Naive thymus-derived CD4-positive, alpha-beta T cell (primary cell): ENCODE results near the gene LRIG2. TPM values are rescaled to one million over a fixed set of nuclear protein-coding genes. Genes with fewer than 3 reads are reported as not detected.
A peak's percentile ranks its signal among the peaks of the same experiment; 100 is the strongest.

Experiments used
- ATAC-seq: fragments of 150-1000 bp; cut with Tn5 transposase; 2 replicates; pipeline ENCODE4 v1.10.0; 2021; ENCODE audit warnings: mild to moderate bottlenecking, moderate library complexity
- CTCF ChIA-PET: fragments of 350-600 bp; sonication (Branson Sonifier 250); formaldehyde crosslinking; loops from one replicate; lab custom pipeline; 2021; ENCODE audit warnings: antibody characterized with exemption; lab: Charles Lee
- POLR2A ChIA-PET: fragments of 350-600 bp; sonication (Branson Sonifier 250); formaldehyde crosslinking; loops from one replicate; lab custom pipeline; 2021; ENCODE audit warnings: antibody characterized with exemption, inconsistent platforms; lab: Charles Lee
- DNase-seq, 9 donors: peaks; one replicate each; pipeline versions ENCODE4 v3.0.0 to v3.0.0-alpha.2; 2020 to 2022; ENCODE audit warnings: mixed read lengths in 1 of 9
- H3K27ac ChIP-seq: one replicate; pipeline ENCODE4 v1.7.0; 2013; ENCODE audit warnings: mild to moderate bottlenecking, low read depth, low read length, moderate library complexity
- H3K27me3 ChIP-seq, 2 donors: one replicate each; pipeline ENCODE4 v1.7.0; 2013; ENCODE audit warnings: low read length in 2 of 2, mild to moderate bottlenecking in 2 of 2, moderate library complexity in 2 of 2; ENCODE audit not compliant: control insufficient read depth in 2 of 2, insufficient read depth in 2 of 2
- H3K36me3 ChIP-seq, 3 experiments: 1 replicate in 2 of 3; 2 replicates in 1 of 3; pipeline ENCODE4 v1.7.0; 2013; ENCODE audit warnings: low read length in 3 of 3, mild to moderate bottlenecking in 3 of 3, moderate library complexity in 1 of 3; ENCODE audit not compliant: insufficient read depth in 3 of 3, control insufficient read depth in 2 of 3
- H3K4me1 ChIP-seq, 2 donors: one replicate each; pipeline ENCODE4 v1.7.0; 2013; ENCODE audit warnings: low read length in 2 of 2, mild to moderate bottlenecking in 2 of 2, moderate library complexity in 1 of 2; ENCODE audit not compliant: control insufficient read depth in 2 of 2, insufficient read depth in 2 of 2
- H3K4me3 ChIP-seq: 2 replicates; pipeline ENCODE4 v1.7.0; 2013; ENCODE audit warnings: mild to moderate bottlenecking, low read length
- H3K9me3 ChIP-seq, 3 experiments: 1 replicate in 2 of 3; 2 replicates in 1 of 3; pipeline ENCODE4 v1.7.0; 2013; ENCODE audit warnings: low read length in 3 of 3; ENCODE audit not compliant: control insufficient read depth in 2 of 3
- H3K27ac Mint-ChIP-seq, 9 donors: one replicate each; pipeline ENCODE4 v1.8.0; 2020 to 2022; ENCODE audit warnings: mixed read lengths in 9 of 9, mild to moderate bottlenecking in 8 of 9, moderate library complexity in 5 of 9, inconsistent platforms in 2 of 9
- H3K27me3 Mint-ChIP-seq, 5 donors: one replicate each; pipeline ENCODE4 v1.8.0; 2021 to 2022; ENCODE audit warnings: mixed read lengths in 5 of 5, mild to moderate bottlenecking in 1 of 5
- H3K36me3 Mint-ChIP-seq, 5 donors: one replicate each; pipeline ENCODE4 v1.8.0; 2020 to 2022; ENCODE audit warnings: mixed read lengths in 5 of 5, mild to moderate bottlenecking in 3 of 5, inconsistent platforms in 1 of 5
- H3K4me1 Mint-ChIP-seq, 7 donors: one replicate each; pipeline ENCODE4 v1.8.0; 2020 to 2022; ENCODE audit warnings: mixed read lengths in 7 of 7, mild to moderate bottlenecking in 3 of 7, inconsistent platforms in 1 of 7
- H3K4me3 Mint-ChIP-seq, 10 donors: one replicate each; pipeline ENCODE4 v1.8.0; 2020 to 2022; ENCODE audit warnings: mild to moderate bottlenecking in 10 of 10, mixed read lengths in 10 of 10, moderate library complexity in 6 of 10, inconsistent platforms in 2 of 10
- H3K9me3 Mint-ChIP-seq, 11 donors: one replicate each; pipeline ENCODE4 v1.8.0; 2020 to 2022; ENCODE audit warnings: mixed read lengths in 11 of 11, mild to moderate bottlenecking in 4 of 11, inconsistent platforms in 1 of 11, moderate library complexity in 1 of 11
- intact Hi-C, 2 donors: fragments of 100-400 bp; cut with micrococcal nuclease; formaldehyde crosslinking; loops; one replicate each; pipeline ENCODE4 v1.15.1; 2023
- polyA plus RNA-seq, 2 donors: library from polyadenylated mRNA; unstranded; fragments of 300-500 nt; fragmentation: Illumina TruSeq; gene quantifications; one replicate each; pipeline ENCODE4 v1.2.3, GENCODE V29; 2021
- total RNA-seq, 6 experiments: library from RNA in 5 of 6; stranded (reverse) in 5 of 6; gene quantifications; 1 replicate in 5 of 6; 2 replicates in 1 of 6; pipeline ENCODE4 v1.2.3 and lab custom pipeline; 2021 to 2026

LRIG2 gene
- total and polyA plus RNA-seq, 7 experiments from 2014 or later = 2.7 to 27.0 (median 19.0) TPM

DNA sequence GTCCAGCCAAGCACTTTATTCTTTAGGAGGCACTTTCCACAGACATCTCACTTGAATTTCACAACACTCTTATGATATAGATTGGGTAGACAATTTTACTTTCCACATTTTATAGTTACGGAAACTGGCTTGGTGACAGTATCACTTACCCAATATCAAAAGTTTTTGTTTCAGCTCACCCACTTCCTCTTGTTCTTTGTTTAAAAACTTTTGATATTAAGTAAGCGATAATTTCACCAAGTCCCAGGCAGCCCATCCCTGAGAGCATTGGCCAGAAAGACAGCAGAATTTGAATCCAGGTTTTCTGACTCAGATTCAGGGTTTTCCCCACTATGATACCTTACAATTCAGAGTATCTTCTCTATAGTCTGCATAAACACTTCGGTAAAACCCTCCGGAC is 60.0 kb downstream of the LRIG2 start:
- no peaks in the 10 kb centered on the region for H3K9me3 ChIP-seq
- H3K4me1 ChIP-seq = no peaks in the 10 kb centered on the region
- Mint-ChIP-seq H3K9me3 (no peaks in the 10 kb centered on the region), H3K36me3 (peaks cover 0 to 19% (median 9%) of the 10 kb centered on the region in 5 donors), H3K4me1 (peaks cover 0 to 15% (median 10%) of the 10 kb centered on the region in 7 donors), H3K27me3 (no peaks in the 10 kb centered on the region), H3K27ac (no peak overlapping the region), H3K4me3 (no peak overlapping the region)
- ATAC-seq (peak; percentile 65), DNase-seq (no peak)
- H3K36me3 ChIP-seq = no peaks in the 10 kb centered on the region
- no peaks in the 10 kb centered on the region for H3K27me3 ChIP-seq
- H3K27ac ChIP-seq = no peak overlapping the region
- intact Hi-C loops = no loop called here
- no peak overlapping the region for H3K4me3 ChIP-seq
- POLR2A ChIA-PET = no interaction called here
- CTCF ChIA-PET = no interaction called here

DNA sequence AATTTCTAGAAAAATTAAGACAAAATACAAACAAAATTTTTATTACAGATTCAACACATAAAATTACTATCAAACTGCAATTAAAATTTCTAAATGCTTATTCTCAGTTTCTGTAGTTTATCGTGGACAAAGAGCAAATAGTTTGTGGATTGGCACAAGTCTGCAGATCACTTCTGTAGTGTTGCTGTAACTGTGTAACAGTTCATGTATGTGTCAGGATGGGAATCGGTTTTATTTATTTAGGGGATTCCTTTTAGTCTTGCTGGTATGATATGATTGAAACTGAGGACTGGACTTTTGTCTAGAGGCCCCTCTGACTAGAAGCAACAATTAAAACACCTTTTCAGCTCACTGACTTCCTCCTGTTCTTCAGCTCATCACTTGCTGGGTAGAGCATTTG is 60.8 kb downstream of the LRIG2 start:
- no peak overlapping the region for H3K4me3 Mint-ChIP-seq
- peaks cover 0 to 15% (median 6%) of the 10 kb centered on the region in 5 donors for H3K36me3 Mint-ChIP-seq
- ChIA-PET CTCF (no interaction called here), POLR2A (no interaction called here)
- DNase-seq (no peak), ATAC-seq (no peak)
- no peaks in the 10 kb centered on the region for H3K27me3 Mint-ChIP-seq
- Histone ChIP-seq H3K36me3 (no peaks in the 10 kb centered on the region), H3K27me3 (no peaks in the 10 kb centered on the region), H3K4me3 (no peak overlapping the region), H3K27ac (no peak overlapping the region), H3K4me1 (no peaks in the 10 kb centered on the region), H3K9me3 (no peaks in the 10 kb centered on the region)
- no peak overlapping the region for H3K27ac Mint-ChIP-seq
- peaks cover 0 to 15% (median 9%) of the 10 kb centered on the region in 7 donors for H3K4me1 Mint-ChIP-seq
- intact Hi-C loops = no loop called here
- no peaks in the 10 kb centered on the region for H3K9me3 Mint-ChIP-seq

DNA sequence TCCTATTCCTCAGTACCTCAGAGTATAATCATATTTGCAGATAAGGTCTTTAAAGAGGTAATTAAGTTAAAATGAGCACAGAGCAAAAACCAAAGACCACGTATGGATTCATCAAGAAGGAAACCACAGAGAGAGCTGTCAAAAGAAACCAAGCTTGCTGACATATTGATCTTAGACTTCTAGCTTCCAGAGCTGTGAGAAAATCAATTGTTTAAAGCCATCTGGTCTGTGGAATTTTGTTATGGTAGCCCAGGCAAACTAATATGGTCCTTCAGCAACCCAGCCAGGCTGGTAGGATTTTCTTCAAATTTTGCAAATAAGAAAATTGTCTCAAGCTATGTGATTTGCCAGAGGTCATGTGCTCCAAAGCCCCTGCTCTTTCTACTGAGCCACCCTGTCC is 62.5 kb downstream of the LRIG2 start:
- Mint-ChIP-seq H3K4me1 (peaks cover 0 to 12% (median 9%) of the 10 kb centered on the region in 7 donors), H3K4me3 (no peak overlapping the region), H3K27ac (no peak overlapping the region), H3K36me3 (peaks cover 0 to 11% (median 4%) of the 10 kb centered on the region in 5 donors), H3K27me3 (no peaks in the 10 kb centered on the region), H3K9me3 (no peaks in the 10 kb centered on the region)
- ATAC-seq (no peak), DNase-seq (no peak)
- H3K36me3 ChIP-seq = no peaks in the 10 kb centered on the region
- no peak overlapping the region for H3K4me3 ChIP-seq
- no peaks in the 10 kb centered on the region for H3K4me1 ChIP-seq
- no peaks in the 10 kb centered on the region for H3K9me3 ChIP-seq
- ChIA-PET CTCF (interaction anchor here (0.7 kb wide), 1 partner anchor 442 kb away, joined by 3 read pairs; no protein-coding TSS in a partner anchor), POLR2A (no interaction called here)
- no peaks in the 10 kb centered on the region for H3K27me3 ChIP-seq
- intact Hi-C loops = no loop called here
- no peak overlapping the region for H3K27ac ChIP-seq

DNA sequence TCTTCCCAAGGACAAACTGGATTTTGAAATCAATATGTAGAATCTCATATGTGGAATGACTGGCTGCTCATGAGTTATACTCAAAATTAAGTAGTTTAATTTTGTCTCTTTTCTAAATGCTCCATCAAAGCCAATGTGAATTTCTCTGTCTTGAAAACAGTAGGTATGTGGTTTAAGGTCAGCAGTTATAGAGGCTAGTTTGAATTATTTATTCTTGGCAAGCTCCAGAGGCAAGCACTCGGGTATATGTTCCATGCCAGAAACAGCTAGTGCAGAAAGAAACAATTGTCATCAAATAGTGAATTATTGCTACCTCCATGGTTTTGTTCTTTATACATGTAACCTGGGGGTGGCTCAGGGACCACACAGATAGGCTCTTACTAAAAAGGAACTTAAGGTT is 63.5 kb downstream of the LRIG2 start:
- H3K4me3 ChIP-seq = no peak overlapping the region
- POLR2A ChIA-PET = no interaction called here
- no peaks in the 10 kb centered on the region for H3K4me1 ChIP-seq
- no peak overlapping the region for H3K27ac ChIP-seq
- no peaks in the 10 kb centered on the region for H3K27me3 Mint-ChIP-seq
- no peak overlapping the region for H3K27ac Mint-ChIP-seq
- H3K36me3 Mint-ChIP-seq = peaks cover 0 to 11% (median 4%) of the 10 kb centered on the region in 5 donors
- intact Hi-C loops = no loop called here
- CTCF ChIA-PET = interaction anchor here (0.8 kb wide), 1 partner anchor 542 kb away, joined by 3 read pairs; no protein-coding TSS in a partner anchor
- no peak for DNase-seq
- no peak for ATAC-seq
- peaks cover 0 to 16% (median 13%) of the 10 kb centered on the region in 7 donors for H3K4me1 Mint-ChIP-seq
- no peak overlapping the region for H3K4me3 Mint-ChIP-seq
- no peaks in the 10 kb centered on the region for H3K9me3 ChIP-seq
- H3K9me3 Mint-ChIP-seq = no peaks in the 10 kb centered on the region
- H3K36me3 ChIP-seq = no peaks in the 10 kb centered on the region
- no peaks in the 10 kb centered on the region for H3K27me3 ChIP-seq

DNA sequence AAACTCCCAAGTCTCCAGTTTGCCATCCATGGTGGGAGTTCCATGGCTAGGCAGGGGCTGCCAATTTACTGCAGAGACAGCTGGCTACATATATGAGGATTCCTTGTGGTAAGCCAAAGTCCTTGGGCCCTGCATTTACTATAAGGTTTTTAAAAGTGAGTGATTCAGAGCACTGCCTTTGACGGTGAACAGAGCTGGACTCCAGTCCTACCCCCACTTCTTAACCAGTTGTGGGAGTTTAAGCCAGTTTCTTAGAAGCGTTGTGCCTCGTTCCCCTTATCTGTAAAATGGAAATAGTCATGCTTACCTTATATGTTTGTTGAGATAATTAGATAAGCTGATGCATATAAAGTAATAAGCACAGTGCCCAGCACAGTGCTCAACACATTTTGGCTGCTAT is 64.6 kb downstream of the LRIG2 start:
- no peak overlapping the region for H3K4me3 ChIP-seq
- peaks cover 5 to 22% (median 16%) of the 10 kb centered on the region in 7 donors for H3K4me1 Mint-ChIP-seq
- ChIA-PET CTCF (interaction anchor here (0.5 to 1.0 kb wide), 3 partner anchors 9 to 1172 kb away, joined by 4 to 7 read pairs (median 5); no protein-coding TSS in a partner anchor), POLR2A (no interaction called here)
- peaks cover 0 to 2% of the 10 kb centered on the region in 2 donors for H3K4me1 ChIP-seq
- no peaks in the 10 kb centered on the region for H3K27me3 ChIP-seq
- no peak for ATAC-seq
- no peak overlapping the region for H3K4me3 Mint-ChIP-seq
- no peaks in the 10 kb centered on the region for H3K9me3 ChIP-seq
- H3K9me3 Mint-ChIP-seq = no peaks in the 10 kb centered on the region
- no peak overlapping the region for H3K27ac Mint-ChIP-seq
- no peaks in the 10 kb centered on the region for H3K27me3 Mint-ChIP-seq
- H3K36me3 Mint-ChIP-seq = peaks cover 0 to 11% (median 4%) of the 10 kb centered on the region in 5 donors
- no peak for DNase-seq
- H3K36me3 ChIP-seq = no peaks in the 10 kb centered on the region
- intact Hi-C loops = no loop called here
- H3K27ac ChIP-seq = no peak overlapping the region

DNA sequence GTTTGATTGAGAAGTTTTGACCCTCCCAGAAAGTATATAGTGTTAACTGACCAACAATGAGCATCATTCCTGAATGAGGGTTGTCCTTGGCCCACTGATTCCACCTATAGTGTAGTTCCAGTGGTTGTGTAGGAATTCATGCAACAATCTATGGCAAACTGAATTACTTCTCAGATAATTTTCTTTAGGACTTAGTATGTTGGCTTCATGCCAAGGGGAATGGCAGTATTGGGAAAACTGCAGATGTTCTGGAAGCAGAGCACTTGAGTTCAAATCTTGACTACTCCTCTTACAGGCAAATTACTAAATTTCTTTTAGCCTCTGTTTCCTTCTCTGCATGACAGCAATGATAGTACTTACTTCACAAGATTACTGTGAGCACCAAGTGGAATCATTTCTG is 65.8 kb downstream of the LRIG2 start:
- no peak overlapping the region for H3K4me3 Mint-ChIP-seq
- POLR2A ChIA-PET = no interaction called here
- Histone ChIP-seq H3K36me3 (no peaks in the 10 kb centered on the region), H3K4me3 (no peak overlapping the region), H3K4me1 (peaks cover 0 to 8% of the 10 kb centered on the region in 2 donors), H3K27me3 (no peaks in the 10 kb centered on the region), H3K27ac (no peak overlapping the region), H3K9me3 (no peaks in the 10 kb centered on the region)
- peaks cover 0 to 11% (median 4%) of the 10 kb centered on the region in 5 donors for H3K36me3 Mint-ChIP-seq
- CTCF ChIA-PET = interaction anchor here (0.6 to 1.2 kb wide), 2 partner anchors 8 to 414 kb away, joined by 3 read pairs; no protein-coding TSS in a partner anchor
- intact Hi-C loops = no loop called here
- DNase-seq = no peak
- no peak for ATAC-seq
- no peaks in the 10 kb centered on the region for H3K9me3 Mint-ChIP-seq
- no peak overlapping the region for H3K27ac Mint-ChIP-seq
- H3K27me3 Mint-ChIP-seq = no peaks in the 10 kb centered on the region
- H3K4me1 Mint-ChIP-seq = peaks cover 8 to 25% (median 19%) of the 10 kb centered on the region in 7 donors

DNA sequence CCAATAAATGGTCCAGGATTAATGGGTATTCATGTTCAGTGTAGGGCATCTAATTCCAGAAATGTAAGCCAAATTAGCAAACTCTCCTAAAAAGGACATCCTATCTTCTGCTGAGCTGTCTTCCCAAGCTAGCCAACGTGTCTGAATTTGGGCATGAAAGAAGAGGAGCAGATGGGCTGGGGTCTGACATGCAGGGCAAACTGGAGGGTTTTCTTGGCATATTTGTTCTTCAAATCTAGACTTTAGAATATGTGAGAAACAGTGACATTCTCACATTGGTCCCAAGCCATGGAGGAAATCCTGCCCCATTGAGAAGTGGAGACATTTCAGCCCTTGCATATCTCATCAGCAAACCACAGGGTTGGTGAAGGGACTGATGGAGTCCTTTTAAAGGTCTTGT is 67.2 kb downstream of the LRIG2 start:
- H3K4me1 Mint-ChIP-seq = peaks cover 8 to 28% (median 19%) of the 10 kb centered on the region in 7 donors
- intact Hi-C loops = loop anchor here (1.0 to 10.0 kb wide), 14 partner anchors 67 to 1972 kb away; partner anchors contain the start of genes MAGI3 (in 2 of the 2), RSBN1 (in 2 of the 2), AP4B1 (in 1 of the 2) and DCLRE1B (in 1 of the 2)
- no peaks in the 10 kb centered on the region for H3K9me3 ChIP-seq
- H3K27ac ChIP-seq = no peak overlapping the region
- H3K27ac Mint-ChIP-seq = peak overlapping the region in 1 of 9 donors; percentile 49
- no peak for DNase-seq
- H3K27me3 ChIP-seq = no peaks in the 10 kb centered on the region
- H3K9me3 Mint-ChIP-seq = no peaks in the 10 kb centered on the region
- peaks cover 0 to 2% (median 0%) of the 10 kb centered on the region in 5 donors for H3K36me3 Mint-ChIP-seq
- H3K36me3 ChIP-seq = no peaks in the 10 kb centered on the region
- no peaks in the 10 kb centered on the region for H3K27me3 Mint-ChIP-seq
- CTCF ChIA-PET = interaction anchor here (2.0 to 2.1 kb wide), 2 partner anchors 313 to 538 kb away, joined by 6 to 13 read pairs; no protein-coding TSS in a partner anchor
- H3K4me3 Mint-ChIP-seq = no peak overlapping the region
- peaks cover 0 to 8% of the 10 kb centered on the region in 2 donors for H3K4me1 ChIP-seq
- ATAC-seq = no peak
- no peak overlapping the region for H3K4me3 ChIP-seq
- POLR2A ChIA-PET = no interaction called here
